Stimulated activated CD8-positive, alpha-beta memory T cell treated with anti-CD3 and anti-CD28 coated beads, Interleukin-4, amount 100 ng/mL, for 4 hours (primary cell): ENCODE measurements around the gene ZCCHC7.
"Not testable (repeated sequence)": the region's sequence is repeated elsewhere in the genome, so short reads cannot be mapped to it uniquely, and the experiment has no call there.

Experiments
- DNase-seq, 2 donors: peaks; one replicate each; pipeline ENCODE4 v3.0.0-alpha.2; 2020; ENCODE audit warnings: low read depth in 2 of 2, low spot score in 1 of 2

ZCCHC7 gene

GRCh38 chr9:37371565-37372464 lies 251.4 kb downstream of the ZCCHC7 start:
- no peak for DNase-seq

- no peak for DNase-seq
Measured at GRCh38 chr9:37372839-37373238, 252.5 kb downstream of the ZCCHC7 start.

GRCh38 chr9:37373621-37374020 lies 253.2 kb downstream of the ZCCHC7 start:
- DNase-seq, result no peak

DNA sequence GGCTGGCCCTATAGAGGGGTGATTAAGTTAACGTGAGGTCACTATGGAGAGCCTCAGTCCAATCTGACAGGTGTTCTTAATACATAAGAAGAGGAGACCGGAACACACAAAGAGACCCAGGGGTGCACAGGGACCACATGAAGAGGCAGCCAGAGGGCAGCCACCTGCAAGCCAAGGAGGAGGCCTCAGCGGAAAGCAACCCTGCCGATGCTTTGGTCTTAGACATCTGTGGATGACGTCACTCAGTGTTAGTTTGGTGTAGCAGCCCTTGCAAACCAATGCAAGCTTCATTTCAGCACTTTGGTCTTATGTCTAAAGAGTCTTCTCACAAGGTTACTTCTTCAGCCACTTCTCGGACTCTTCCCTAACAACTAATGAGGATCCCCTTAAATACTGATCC lies 254.5 kb downstream of the ZCCHC7 start:
- no peak for DNase-seq

DNA sequence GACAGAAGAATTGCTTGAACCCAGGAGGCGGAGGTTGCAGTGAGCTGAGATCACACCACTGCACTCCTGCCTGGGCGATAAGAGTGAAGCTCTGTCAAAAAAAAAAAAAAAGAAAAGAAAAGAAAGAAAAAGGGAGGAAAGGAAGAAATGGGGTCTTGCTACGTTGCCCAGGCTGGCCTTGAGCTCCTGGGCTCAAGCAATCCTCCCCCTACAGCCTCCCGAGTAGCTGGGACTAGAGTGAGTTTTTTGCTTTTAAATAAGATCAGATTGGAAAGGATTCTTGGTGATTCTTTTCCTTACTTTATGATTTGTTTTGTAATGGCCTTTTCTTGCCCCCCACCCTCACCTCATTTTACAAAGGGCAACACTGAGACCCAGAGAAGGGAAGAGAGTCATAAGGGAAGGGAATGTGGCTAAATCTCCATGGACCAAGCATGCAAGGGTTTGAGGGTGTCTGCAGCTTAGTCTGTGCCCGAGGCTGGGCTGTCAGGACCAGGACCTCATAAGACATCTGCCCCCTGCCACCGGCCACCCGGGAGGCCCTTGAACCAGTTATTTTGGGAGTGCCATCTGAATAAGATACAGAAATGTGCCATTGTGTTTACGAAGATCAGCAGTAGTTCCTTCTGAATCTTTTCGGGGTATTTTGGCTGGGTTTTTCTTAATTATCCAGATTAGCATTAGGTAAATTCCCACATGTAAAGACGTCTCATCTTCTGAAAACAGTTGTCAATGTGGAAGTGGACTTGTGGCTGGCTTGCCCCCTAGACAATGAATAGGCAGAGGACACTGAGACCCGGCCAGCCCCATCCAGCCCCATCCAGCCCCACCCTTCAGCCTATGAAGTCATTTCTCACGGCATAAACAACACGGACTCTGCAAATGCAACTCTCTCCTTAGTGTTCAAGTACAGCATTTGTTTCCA lies 257.6 kb downstream of the ZCCHC7 start:
- DNase-seq, result no peak

DNA sequence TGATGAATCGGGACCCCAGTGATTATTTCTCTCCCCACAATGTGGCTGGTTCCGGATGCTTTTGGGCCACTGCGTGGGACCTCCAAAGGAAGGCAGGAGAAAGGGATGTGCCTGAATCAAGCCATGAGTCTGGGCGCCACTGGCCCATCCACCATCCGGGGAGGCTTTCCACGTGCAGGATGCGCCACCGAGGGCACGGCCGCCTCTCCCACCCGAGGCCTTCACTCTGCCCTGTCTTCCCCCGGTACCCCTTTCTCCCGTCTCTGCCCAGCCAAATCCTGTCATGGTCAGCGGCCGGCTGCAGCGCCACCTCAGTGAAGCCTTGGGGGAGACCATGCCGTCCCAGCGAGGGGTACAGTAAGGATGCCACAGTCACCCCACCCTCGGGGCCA lies 258.2 kb downstream of the ZCCHC7 start:
- DNase-seq, result no peak

- DNase-seq, result no peak
Measured at GRCh38 chr9:37379835-37380234, 259.5 kb downstream of the ZCCHC7 start.

DNA sequence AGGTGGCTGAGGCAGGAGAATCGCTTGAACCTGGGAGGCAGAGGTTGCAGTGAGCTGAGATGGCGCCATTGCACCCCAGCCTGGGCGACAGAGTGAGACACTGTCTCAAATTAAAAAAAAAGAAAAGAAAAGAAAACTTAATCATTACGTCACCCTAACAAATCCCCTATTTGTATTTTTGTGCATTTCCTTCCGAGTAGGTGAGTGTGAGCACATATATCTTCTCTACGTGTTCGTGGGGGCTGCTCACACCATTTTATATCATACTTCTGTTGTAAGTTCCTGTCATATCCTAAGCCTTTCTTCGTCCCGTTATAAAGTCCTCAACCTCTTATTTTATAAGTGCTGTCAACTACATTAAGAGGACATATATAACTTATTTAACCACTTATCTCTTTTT lies 260.2 kb downstream of the ZCCHC7 start:
- no peak for DNase-seq

DNA sequence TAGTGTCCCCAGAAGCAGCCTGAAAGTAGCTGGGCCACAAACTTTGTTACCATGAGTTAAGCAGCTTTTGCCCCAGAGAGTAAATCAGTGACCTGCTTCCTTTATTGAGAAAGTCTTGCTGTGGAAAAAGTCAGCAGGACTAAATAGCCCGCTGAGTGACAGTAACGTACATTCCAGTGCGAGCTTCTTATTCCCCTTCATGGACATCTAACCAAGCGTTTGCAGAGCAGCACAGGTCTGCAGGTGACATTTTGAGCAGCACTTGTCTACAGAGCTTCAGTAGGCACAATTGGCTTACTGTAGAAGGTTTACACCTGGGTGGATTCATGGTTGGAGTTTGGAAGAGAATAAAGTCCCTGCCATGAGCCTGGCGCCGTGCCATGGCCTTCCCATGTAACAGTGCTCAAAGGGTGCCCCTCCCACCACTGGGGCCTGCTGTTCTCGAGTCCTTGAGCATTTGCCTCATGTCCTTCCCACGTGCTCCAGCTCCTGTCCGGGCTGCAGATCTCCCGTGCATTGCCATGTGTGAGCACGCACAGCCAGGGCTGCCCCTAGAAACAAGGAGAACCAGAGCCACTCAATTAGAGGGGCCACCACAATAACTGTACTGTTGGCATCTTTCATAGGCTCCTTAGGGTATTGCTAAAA lies 260.8 kb downstream of the ZCCHC7 start:
- DNase-seq, result no peak

DNA sequence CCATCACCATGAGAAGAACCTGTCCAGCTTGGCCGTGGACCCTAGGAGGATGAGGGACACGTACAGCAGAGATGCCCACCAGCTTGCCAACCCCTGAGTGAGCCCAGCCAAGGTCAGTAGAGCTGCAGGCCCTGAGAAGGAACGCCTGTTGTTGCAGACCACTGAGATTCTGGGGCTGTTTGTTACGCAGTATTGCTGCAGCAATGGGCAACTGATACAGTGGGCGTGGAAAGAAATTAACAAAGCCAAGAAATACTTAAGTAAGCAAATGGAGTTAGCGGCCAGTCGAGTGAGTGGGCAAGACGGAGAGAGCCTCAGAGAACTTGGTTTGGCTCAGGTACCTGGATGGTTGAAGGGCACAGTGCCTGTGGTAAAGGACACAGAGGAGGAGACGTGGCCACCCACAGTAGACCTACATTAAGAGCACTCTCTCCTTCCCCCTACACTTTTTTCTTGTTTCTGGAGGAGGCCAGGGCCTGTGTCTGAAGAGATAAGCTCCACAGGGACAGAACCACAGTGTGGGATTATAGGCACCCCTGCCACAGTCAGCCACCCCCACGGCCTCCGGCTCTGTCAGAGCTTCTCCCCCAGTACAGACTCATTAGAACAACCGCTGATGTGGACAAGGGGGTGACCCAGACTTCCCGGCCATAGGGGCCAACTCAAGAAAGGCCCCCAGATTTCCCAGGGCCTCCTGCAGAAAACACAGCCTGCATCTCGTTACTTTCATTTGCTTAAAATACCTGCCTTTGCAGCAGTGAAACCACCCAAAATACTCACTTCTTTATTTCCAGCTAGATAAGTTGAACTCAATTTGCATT lies 262.0 kb downstream of the ZCCHC7 start:
- DNase-seq, result no peak

DNA sequence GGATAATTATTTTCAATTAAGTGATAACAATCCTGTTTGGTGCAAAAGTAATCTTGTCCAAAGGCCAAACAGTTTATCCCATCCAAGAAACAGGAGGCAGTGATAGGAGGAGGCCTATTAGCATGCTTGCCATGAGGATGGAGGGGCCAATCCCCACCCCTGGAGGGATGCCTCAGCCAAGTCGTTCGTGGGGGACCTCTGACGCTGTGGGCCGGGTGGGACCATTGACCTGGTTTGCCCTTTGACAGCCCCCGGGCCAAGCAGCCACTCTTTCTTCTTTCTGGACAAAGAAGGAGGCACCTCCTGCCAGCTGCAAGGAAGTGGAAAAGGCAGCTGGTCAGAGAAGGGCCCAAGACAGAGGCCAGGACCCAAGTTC lies 262.6 kb downstream of the ZCCHC7 start:
- DNase-seq, result no peak

- no peak for DNase-seq
Measured at GRCh38 chr9:37383393-37383792, 263.0 kb downstream of the ZCCHC7 start.

GRCh38 chr9:37383876-37384746 lies 263.7 kb downstream of the ZCCHC7 start:
- no peak for DNase-seq

- DNase-seq, result no peak
Measured at GRCh38 chr9:37385286-37385685, 264.9 kb downstream of the ZCCHC7 start.

DNA sequence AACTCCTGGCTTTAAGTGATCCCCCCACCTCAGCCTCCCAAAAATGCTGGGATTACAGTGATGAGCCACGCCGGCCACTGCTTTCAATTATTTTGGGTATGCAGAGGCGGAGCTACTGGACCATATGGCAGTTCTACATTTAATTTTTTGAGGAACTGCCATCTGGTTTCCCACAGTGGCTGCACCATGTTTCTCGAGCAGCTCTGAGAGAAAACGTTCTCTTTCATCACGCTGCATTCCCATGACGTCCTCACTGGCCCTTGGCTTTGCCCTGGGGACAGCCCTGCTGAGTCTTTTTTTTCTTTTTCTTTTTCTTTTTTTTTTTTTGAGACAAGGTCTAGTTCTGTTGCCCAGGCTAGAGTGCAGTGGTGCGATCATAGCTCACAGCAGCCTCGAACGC lies 266.6 kb downstream of the ZCCHC7 start:
- DNase-seq, result no peak

GRCh38 chr9:37390759-37391158 lies 270.4 kb downstream of the ZCCHC7 start:
- no peak for DNase-seq

GRCh38 chr9:37392272-37392671 lies 271.9 kb downstream of the ZCCHC7 start:
- no peak for DNase-seq

GRCh38 chr9:37395229-37395628 lies 274.9 kb downstream of the ZCCHC7 start:
- DNase-seq, result no peak

DNA sequence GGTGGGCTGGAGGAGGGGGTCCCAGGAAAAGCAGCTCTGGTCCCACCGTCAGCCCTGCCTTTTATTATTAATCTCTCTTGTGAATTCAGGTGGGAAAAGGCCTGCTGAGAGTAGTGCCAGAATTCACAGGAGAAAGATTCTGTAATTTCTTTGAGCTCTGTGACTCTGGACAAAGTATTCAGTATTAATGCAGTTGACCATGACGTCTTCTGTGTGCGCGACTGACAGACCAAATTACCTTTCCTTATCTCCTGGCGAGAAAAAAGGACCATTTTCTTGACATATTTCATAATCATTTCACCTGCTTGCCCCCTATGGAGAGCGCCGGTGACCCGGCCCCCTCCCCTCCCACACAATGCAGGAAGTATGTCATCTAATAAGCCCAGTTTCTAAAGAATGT lies 275.3 kb downstream of the ZCCHC7 start:
- no peak for DNase-seq

DNA sequence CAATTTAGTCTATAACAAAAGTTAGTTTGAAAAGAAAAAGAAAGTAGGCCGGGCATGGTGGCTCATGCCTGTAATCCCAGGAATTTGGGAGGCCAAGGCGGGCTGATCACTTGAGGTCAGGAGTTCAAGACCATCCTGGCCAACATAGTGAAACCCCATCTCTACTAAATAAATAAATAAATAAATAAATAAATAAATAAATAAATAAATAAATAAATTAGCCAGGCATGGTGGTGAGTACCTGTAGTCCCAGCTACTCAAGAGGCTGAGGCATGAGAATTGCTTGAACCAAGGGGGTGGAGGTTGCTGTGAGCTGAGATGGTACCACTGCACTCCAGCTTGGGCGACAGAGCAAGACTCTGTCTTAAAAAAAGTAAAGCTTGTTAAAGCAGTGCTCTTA lies 277.6 kb downstream of the ZCCHC7 start:
- DNase-seq, result not testable (repeated sequence)
